ENCODE measurements around the gene SPIRE2.

DNA sequence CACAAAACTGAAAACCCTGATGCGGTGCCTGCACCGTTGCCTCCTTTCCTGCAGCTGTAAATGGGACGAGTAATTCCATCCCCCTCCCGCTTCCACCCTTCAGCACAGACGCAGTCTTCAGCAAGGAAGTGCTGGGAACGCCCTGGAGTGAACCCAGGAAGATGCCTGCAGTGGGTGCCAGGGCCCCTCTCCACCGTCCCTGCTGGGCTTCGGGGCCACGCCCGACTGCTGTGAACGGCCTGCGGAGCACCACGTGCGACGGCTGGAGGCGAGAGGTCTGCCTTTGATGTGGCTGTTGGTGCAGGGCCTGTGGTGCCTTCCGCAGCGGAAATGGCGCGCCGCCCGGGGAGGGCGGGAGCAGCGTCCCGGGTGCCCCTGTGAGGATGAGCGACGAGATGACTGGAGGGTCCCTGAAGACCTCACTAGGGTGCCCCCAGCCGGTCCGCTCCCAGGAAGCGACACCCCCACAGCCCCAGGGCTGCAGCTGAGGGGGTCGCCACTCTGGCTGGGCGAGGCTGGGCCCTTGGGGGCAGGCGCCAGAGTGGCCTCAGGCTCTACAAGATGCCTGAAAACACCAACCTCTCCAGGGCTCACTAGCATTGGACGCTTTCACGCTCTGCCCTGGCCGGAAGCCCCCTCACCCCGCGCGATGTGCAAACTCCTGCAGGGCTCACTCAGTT is 89.6 kb downstream of the SPIRE2 start:
- TF ChIP-seq ZC3H4 (CRISPR knock-in tag; IDR thresholded peaks at IDR 0.05; ENCODE audit: borderline replicate concordance) (peak; percentile 92; the same call in 1 of the 2 replicates), SMC3 (IDR thresholded peaks at IDR 0.05; ENCODE audit: low read length) (no peak), U2AF1 (optimal IDR thresholded peaks at IDR 0.05; ENCODE audit: low read depth, low read length) (peak; percentile 90)
- TF ChIP-seq, protein P1, sequence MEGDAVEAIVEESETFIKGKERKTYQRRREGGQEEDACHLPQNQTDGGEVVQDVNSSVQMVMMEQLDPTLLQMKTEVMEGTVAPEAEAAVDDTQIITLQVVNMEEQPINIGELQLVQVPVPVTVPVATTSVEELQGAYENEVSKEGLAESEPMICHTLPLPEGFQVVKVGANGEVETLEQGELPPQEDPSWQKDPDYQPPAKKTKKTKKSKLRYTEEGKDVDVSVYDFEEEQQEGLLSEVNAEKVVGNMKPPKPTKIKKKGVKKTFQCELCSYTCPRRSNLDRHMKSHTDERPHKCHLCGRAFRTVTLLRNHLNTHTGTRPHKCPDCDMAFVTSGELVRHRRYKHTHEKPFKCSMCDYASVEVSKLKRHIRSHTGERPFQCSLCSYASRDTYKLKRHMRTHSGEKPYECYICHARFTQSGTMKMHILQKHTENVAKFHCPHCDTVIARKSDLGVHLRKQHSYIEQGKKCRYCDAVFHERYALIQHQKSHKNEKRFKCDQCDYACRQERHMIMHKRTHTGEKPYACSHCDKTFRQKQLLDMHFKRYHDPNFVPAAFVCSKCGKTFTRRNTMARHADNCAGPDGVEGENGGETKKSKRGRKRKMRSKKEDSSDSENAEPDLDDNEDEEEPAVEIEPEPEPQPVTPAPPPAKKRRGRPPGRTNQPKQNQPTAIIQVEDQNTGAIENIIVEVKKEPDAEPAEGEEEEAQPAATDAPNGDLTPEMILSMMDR (CRISPR knock-in tag; IDR thresholded peaks at IDR 0.05) = peak; percentile 46; the same call in 1 of the 2 replicates

All from HepG2 (cell line).